Measurements from ENCODE around the gene GTF2H2C.
"Not testable (repeated sequence)": the region's sequence is repeated elsewhere in the genome, so short reads cannot be mapped to it uniquely, and the experiment has no call there.

GRCh38 chr5:69515570-69515969 is 44.4 kb upstream of the GTF2H2C start:
- TF ChIP-seq NR2F1 (conservative IDR thresholded peaks at IDR 0.05); MEF2A (IDR thresholded peaks at IDR 0.05; ENCODE audit: insufficient read depth, low read depth, low read length); EGR1 (IDR thresholded peaks at IDR 0.05; ENCODE audit: borderline replicate concordance in 1 of 2, low read depth in 2 of 2, low read length in 2 of 2); POLR2A (IDR thresholded peaks at IDR 0.05; ENCODE audit: low read depth, low read length); BACH1 (IDR thresholded peaks at IDR 0.05; ENCODE audit: borderline replicate concordance); MAX (IDR thresholded peaks at IDR 0.05; ENCODE audit: low read depth, low read length): not testable (repeated sequence)
